Panc1 (cell line): ENCODE data around the gene HLA-A.

Experiments used
- CTCF ChIP-seq: fragments of 450-650 bp; IDR thresholded peaks from 2 replicates; pipeline ENCODE4 v1.5.1; 2017; ENCODE audit warnings: mild to moderate bottlenecking
- POLR2AphosphoS5 ChIP-seq: IDR thresholded peaks from 2 replicates; pipeline ENCODE4 v1.6.1; 2012; ENCODE audit warnings: mild to moderate bottlenecking, low read depth, low read length, moderate library complexity
- REST ChIP-seq, 2 experiments: IDR thresholded peaks; 2 replicates each; pipeline ENCODE4 v1.6.1; 2011 to 2012; ENCODE audit warnings: low read depth in 2 of 2, control low read depth in 1 of 2, low read length in 1 of 2, mild to moderate bottlenecking in 1 of 2, moderate library complexity in 1 of 2; ENCODE audit not compliant: insufficient read depth in 1 of 2
- SIN3A ChIP-seq: IDR thresholded peaks from 2 replicates; pipeline ENCODE4 v1.6.1; 2012; ENCODE audit warnings: low read depth, mild to moderate bottlenecking, low read length, moderate library complexity, borderline replicate concordance; ENCODE audit not compliant: insufficient read depth
- TCF7L2 ChIP-seq: IDR thresholded peaks from 2 replicates; pipeline ENCODE4 v1.6.1; 2011; ENCODE audit warnings: mild to moderate bottlenecking, low read depth, low read length, inconsistent platforms

DNA sequence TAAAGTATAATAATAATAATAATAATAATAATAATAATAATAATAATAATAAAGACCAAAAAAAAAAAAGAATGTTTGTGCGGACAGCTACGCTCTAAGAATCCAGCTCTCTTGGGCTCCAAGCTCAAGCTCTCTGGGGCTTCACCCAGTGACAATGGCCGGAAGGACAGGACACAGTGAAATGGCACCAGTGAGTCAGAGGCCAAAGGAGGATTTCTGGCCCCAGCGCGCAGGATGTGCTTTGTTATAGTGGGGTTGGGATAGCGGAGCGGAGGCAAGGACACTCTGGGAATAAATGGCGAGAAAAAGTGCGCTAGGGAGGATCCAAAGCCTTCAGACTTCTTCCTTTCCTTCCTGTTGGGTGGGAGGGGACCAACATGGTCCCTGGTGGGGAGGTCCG lies 38.2 kb downstream of the HLA-A start:
- no peak for TF ChIP-seq CTCF
- TF ChIP-seq POLR2AphosphoS5 = no peak
- no peak for TF ChIP-seq SIN3A
- no peak for TF ChIP-seq REST (IDR thresholded peaks at IDR 0.05; ENCODE audit: insufficient read depth in 1 of 2, low read depth in 2 of 2, low read length in 1 of 2)
- TF ChIP-seq TCF7L2 = no peak
